GM12874 (cell line): ENCODE measurements around the gene RASSF10.

ENCODE experiments used
- TF ChIP-seq, protein P1 (sequence below): IDR thresholded peaks from 2 replicates; pipeline ENCODE4 v1.5.1; 2011; ENCODE audit warnings: low read depth, mild to moderate bottlenecking, control low read depth, low read length, moderate library complexity; ENCODE audit not compliant: insufficient read depth

RASSF10 gene

DNA sequence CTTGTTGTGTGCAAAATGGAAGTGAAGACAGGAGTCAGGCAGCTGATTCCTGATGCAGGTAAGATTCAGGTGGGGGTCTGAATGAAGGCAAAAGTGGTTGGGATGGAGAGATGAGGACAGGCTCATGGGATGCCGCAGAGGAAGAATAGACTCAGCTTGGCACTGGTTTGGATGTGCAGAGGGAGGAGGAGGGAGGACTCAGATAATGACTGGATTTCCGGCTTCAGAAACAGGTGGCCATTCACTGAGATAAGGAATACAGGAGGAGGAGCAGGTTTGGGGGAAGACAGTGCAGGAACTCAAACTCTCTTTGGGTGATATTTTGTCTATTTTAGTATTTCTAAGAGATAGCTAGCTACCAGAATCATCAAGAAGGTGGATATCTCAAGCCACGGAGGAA lies 19.2 kb downstream of the RASSF10 start:
- TF ChIP-seq, protein P1, sequence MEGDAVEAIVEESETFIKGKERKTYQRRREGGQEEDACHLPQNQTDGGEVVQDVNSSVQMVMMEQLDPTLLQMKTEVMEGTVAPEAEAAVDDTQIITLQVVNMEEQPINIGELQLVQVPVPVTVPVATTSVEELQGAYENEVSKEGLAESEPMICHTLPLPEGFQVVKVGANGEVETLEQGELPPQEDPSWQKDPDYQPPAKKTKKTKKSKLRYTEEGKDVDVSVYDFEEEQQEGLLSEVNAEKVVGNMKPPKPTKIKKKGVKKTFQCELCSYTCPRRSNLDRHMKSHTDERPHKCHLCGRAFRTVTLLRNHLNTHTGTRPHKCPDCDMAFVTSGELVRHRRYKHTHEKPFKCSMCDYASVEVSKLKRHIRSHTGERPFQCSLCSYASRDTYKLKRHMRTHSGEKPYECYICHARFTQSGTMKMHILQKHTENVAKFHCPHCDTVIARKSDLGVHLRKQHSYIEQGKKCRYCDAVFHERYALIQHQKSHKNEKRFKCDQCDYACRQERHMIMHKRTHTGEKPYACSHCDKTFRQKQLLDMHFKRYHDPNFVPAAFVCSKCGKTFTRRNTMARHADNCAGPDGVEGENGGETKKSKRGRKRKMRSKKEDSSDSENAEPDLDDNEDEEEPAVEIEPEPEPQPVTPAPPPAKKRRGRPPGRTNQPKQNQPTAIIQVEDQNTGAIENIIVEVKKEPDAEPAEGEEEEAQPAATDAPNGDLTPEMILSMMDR = no peak

DNA sequence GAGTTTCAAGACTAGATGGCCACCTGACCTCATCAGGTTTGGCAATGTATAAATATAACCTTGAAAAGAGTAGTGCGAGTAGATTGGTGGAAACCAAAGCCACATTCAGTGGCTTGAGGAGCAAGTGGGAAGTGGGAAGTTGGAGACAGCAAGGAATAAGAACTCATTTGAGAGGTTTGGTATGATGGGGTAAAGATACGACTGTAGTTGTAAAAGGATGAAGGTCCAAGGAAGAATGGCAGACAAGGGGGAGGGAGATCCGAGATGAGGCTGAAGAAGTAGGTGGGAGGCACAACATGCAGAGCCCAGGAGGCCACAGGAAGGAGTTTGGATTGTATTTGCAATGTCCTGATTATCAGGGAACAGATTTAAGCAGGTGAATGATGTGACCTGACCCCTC lies 20.8 kb downstream of the RASSF10 start:
- TF ChIP-seq, protein P1 = no peak

- TF ChIP-seq, protein P1 = no peak
Observed at GRCh38 chr11:13030857-13031256, 21.7 kb downstream of the RASSF10 start.

DNA sequence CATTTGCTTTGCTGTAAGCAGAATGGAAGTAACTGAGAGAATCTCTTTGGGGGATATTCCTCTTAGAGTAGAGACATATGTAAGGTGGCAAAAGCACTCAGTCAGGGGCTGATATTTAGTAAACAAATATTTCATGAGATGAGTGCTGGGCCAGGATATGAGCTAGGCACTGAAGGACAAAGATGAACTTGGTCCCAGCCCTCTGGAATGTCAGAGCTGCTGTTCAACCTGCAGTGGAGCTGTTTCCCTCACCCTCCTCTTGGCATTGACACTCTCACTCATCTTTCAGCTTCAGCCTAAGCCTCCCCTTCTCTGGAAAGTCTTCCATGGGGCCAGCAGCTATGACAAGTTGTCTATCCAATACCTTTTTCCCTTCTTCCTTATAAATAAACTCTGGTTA lies 22.2 kb downstream of the RASSF10 start:
- TF ChIP-seq, protein P1 = no peak

DNA sequence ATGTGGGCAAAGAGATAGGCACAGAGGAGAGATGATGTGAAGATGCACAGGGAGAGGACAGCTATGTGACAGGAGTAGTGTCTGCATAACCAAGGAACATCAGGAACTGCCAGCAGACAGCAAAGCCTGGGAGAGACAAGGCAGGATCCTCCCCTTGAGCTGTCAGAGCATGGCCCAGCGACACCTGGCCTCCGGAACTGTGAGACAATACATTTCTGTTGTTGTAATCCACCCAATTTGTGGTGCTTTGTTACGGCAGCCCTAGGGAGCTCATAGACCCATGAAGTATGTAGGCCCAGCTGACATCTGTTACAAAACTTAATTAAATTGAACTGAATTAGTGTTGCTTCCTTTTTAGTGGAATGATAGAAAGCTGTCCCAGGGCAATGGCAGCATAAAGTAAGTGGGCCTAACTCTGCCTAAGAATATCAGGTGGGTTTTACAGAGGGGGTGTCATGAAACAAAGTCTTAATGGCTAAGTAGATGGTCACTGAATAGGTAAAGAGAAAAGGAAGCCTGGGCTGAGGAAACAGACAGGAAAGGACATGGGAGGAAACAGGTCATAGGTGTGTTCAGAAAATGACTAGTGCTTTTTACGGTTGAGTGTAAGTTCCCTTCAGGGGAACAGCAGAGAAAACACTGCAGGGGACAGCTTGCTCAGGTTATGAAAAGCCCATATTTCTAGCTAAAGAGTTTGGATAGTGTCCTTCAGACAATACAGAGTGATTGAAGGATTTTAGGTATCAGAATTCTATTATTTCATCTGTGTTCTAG lies 24.8 kb downstream of the RASSF10 start:
- TF ChIP-seq, protein P1 = no peak

- TF ChIP-seq, protein P1 = no peak
Observed at GRCh38 chr11:13035711-13036110, 26.6 kb downstream of the RASSF10 start.

- TF ChIP-seq, protein P1 = no peak
Observed at GRCh38 chr11:13036235-13036634, 27.1 kb downstream of the RASSF10 start.
